ENCODE measurements around the gene YTHDF1. TPM values are rescaled to one million over a fixed set of nuclear protein-coding genes. Genes with fewer than 3 reads are reported as not detected.

Gene YTHDF1
- total RNA-seq, 1 experiment from 2014 or later: 85.4 TPM

GRCh38 chr20:63212792-63213191 lies 3.1 kb downstream of the YTHDF1 start:
- Histone ChIP-seq H4K20me1 (ENCODE audit: control insufficient read depth, insufficient read depth, insufficient read length) (peaks cover 3% of the 10 kb centered on the region), H2BK120ac (ENCODE audit: low read depth, low read length, poor library complexity, severe bottlenecking) (no peak overlapping the region), H4K5ac (ENCODE audit: insufficient read length, low read depth, low read length) (no peak overlapping the region), H3K23ac (ENCODE audit: insufficient read length, low read depth, low read length) (no peak overlapping the region), H3K79me2 (ENCODE audit: insufficient read depth, low read length) (peaks cover 44% of the 10 kb centered on the region), H3K27ac (ENCODE audit: insufficient read length, low read depth, low read length) (no peak overlapping the region), H3K4ac (ENCODE audit: low read depth, low read length) (no peak overlapping the region), H2AK5ac (ENCODE audit: insufficient read length, low read length) (no peak overlapping the region), H3K4me2 (ENCODE audit: insufficient read depth, insufficient read length, low read length) (no peak overlapping the region), H3K9me3 (ENCODE audit: control insufficient read depth, low read depth, low read length) (no peaks in the 10 kb centered on the region), H2BK5ac (ENCODE audit: insufficient read length, low read length) (no peak overlapping the region), H2BK20ac (ENCODE audit: low read depth, low read length, poor library complexity, severe bottlenecking) (no peak overlapping the region), H2BK15ac (ENCODE audit: low read depth, low read length) (no peak overlapping the region), H2AFZ (ENCODE audit: low read length) (no peak overlapping the region), H3K23me2 (ENCODE audit: insufficient read length, low read depth, low read length, poor library complexity, severe bottlenecking) (peaks cover 9% of the 10 kb centered on the region), H3K4me1 (ENCODE audit: insufficient read depth, low read length) (no peaks in the 10 kb centered on the region), H3T11ph (ENCODE audit: low read length) (no peak overlapping the region), H4K91ac (ENCODE audit: insufficient read length, low read depth, low read length) (no peak overlapping the region), H4K8ac (replicated peaks; ENCODE audit: insufficient read length, low read depth, low read length) (no peak overlapping the region), H3K56ac (ENCODE audit: insufficient read length, low read depth, low read length) (no peak overlapping the region), H3K14ac (ENCODE audit: insufficient read depth, low read length) (no peak overlapping the region), H2BK12ac (ENCODE audit: insufficient read length, low read depth, low read length) (no peak overlapping the region), H3K18ac (ENCODE audit: insufficient read length, low read depth, low read length) (no peak overlapping the region), H3K79me1 (ENCODE audit: insufficient read depth, low read depth, low read length, poor library complexity, severe bottlenecking) (peaks cover 12% of the 10 kb centered on the region), H3K9ac (ENCODE audit: extremely low read depth, insufficient read length, low read length) (no peak overlapping the region), H3K27me3 (ENCODE audit: insufficient read depth, low read length) (no peaks in the 10 kb centered on the region)
- TF ChIP-seq, protein P1, sequence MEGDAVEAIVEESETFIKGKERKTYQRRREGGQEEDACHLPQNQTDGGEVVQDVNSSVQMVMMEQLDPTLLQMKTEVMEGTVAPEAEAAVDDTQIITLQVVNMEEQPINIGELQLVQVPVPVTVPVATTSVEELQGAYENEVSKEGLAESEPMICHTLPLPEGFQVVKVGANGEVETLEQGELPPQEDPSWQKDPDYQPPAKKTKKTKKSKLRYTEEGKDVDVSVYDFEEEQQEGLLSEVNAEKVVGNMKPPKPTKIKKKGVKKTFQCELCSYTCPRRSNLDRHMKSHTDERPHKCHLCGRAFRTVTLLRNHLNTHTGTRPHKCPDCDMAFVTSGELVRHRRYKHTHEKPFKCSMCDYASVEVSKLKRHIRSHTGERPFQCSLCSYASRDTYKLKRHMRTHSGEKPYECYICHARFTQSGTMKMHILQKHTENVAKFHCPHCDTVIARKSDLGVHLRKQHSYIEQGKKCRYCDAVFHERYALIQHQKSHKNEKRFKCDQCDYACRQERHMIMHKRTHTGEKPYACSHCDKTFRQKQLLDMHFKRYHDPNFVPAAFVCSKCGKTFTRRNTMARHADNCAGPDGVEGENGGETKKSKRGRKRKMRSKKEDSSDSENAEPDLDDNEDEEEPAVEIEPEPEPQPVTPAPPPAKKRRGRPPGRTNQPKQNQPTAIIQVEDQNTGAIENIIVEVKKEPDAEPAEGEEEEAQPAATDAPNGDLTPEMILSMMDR (conservative IDR thresholded peaks at IDR 0.05): no peak
- no peak for DNase-seq
- Mint-ChIP-seq H3K4me3 (peak overlapping the region in 1 of 2 experiments; percentile 55; a peak in 1 of 5 replicates), H3K9me3 (no peaks in the 10 kb centered on the region), H3K27ac (no peak overlapping the region; a peak in 1 of 7 replicates), H3K4me1 (peaks cover 25 to 29% of the 10 kb centered on the region in 2 experiments), H3K27me3 (ENCODE audit: low read depth) (peaks cover 4% of the 10 kb centered on the region; the same call in 1 of the 2 replicates), H3K36me3 (ENCODE audit: insufficient read depth in 1 of 3, low read depth in 3 of 3) (peaks cover 37 to 73% (median 64%) of the 10 kb centered on the region in 3 experiments; a peak in 6 of 7 replicates)
- no CpG with 5 or more reads among the region's 5 CpGs for WGBS (ENCODE audit: extremely low coverage, insufficient read length, low lambda C conversion rate)
